ENCODE data around the gene CDH11.

DNA sequence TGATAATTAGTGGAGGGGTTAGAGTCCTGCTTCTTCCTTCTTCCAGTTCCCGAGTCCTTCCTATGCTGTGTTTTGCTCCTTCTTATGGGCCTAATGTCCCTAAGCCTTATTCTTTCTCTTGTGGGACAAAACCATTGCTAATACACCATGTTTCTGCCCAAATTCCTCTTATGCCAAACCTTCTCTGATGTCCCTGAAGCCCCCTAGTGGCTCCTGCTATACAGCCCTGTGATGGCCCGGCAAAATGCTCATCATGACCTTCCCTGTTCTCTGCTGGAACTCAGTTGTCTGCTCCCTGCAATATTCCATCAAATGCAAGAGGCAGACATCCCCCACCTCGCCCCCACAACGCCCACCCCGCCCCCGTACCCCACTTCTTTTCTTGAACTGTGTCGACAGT lies 171.6 kb downstream of the CDH11 start:
- TF ChIP-seq, protein P1, sequence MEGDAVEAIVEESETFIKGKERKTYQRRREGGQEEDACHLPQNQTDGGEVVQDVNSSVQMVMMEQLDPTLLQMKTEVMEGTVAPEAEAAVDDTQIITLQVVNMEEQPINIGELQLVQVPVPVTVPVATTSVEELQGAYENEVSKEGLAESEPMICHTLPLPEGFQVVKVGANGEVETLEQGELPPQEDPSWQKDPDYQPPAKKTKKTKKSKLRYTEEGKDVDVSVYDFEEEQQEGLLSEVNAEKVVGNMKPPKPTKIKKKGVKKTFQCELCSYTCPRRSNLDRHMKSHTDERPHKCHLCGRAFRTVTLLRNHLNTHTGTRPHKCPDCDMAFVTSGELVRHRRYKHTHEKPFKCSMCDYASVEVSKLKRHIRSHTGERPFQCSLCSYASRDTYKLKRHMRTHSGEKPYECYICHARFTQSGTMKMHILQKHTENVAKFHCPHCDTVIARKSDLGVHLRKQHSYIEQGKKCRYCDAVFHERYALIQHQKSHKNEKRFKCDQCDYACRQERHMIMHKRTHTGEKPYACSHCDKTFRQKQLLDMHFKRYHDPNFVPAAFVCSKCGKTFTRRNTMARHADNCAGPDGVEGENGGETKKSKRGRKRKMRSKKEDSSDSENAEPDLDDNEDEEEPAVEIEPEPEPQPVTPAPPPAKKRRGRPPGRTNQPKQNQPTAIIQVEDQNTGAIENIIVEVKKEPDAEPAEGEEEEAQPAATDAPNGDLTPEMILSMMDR (IDR thresholded peaks at IDR 0.05), result no peak
- TF ChIP-seq POLR2A (IDR thresholded peaks at IDR 0.05; ENCODE audit: low read depth), result no peak
